ENCODE measurements around the gene SEPTIN6.

- no peak for TF ChIP-seq POLR2A (IDR thresholded peaks at IDR 0.05; ENCODE audit: low read depth, low read length)
- TF ChIP-seq POLR2AphosphoS5 (IDR thresholded peaks at IDR 0.05; ENCODE audit: low read depth, low read length), result no peak
- TF ChIP-seq TAF1 (IDR thresholded peaks at IDR 0.05; ENCODE audit: low read depth, low read length), result no peak
These were observed 5.1 kb downstream of the SEPTIN6 start for GRCh38 chrX:119687661-119688413.

All from GM12891 (cell line).